Measurements from ENCODE around the gene CPA5. TPM values are rescaled to one million over a fixed set of nuclear protein-coding genes. Genes with fewer than 3 reads are reported as not detected.

Gene CPA5
- total RNA-seq, 1 donor from 2014 or later = not detected

DNA sequence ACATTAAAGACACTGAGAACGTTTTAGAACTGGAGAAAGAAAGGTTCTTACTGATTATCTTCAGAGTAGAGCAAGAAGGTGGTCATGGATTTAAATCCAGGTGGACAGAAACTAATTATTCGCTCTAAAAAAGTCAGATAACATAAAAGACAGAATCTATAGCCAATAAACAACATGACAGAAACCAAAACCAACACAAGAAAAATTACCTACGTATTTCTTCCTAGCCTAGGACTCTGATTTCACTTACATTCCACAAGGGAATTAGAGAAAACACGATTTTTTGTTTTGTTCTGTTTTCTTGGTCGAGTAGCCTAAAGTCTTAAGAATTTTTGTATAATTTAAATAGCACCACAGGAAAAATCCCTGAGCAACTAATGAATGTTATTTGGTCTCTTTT lies 50.8 kb downstream of the CPA5 start:
- TF ChIP-seq, protein P1, sequence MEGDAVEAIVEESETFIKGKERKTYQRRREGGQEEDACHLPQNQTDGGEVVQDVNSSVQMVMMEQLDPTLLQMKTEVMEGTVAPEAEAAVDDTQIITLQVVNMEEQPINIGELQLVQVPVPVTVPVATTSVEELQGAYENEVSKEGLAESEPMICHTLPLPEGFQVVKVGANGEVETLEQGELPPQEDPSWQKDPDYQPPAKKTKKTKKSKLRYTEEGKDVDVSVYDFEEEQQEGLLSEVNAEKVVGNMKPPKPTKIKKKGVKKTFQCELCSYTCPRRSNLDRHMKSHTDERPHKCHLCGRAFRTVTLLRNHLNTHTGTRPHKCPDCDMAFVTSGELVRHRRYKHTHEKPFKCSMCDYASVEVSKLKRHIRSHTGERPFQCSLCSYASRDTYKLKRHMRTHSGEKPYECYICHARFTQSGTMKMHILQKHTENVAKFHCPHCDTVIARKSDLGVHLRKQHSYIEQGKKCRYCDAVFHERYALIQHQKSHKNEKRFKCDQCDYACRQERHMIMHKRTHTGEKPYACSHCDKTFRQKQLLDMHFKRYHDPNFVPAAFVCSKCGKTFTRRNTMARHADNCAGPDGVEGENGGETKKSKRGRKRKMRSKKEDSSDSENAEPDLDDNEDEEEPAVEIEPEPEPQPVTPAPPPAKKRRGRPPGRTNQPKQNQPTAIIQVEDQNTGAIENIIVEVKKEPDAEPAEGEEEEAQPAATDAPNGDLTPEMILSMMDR (IDR thresholded peaks at IDR 0.05; ENCODE audit: partially characterized antibody, unreplicated experiment) = no peak
- no peak for DNase-seq
- H3K27ac Mint-ChIP-seq (ENCODE audit: unreplicated experiment) = no peak overlapping the region
- peaks cover 34% of the 10 kb centered on the region for H3K4me1 Mint-ChIP-seq (ENCODE audit: low read depth, unreplicated experiment)
- H3K27me3 Mint-ChIP-seq (ENCODE audit: unreplicated experiment) = peaks cover 6% of the 10 kb centered on the region
- H3K36me3 Mint-ChIP-seq (ENCODE audit: unreplicated experiment) = no peaks in the 10 kb centered on the region
- H3K4me3 Mint-ChIP-seq (ENCODE audit: unreplicated experiment) = no peak overlapping the region
- H3K9me3 Mint-ChIP-seq (ENCODE audit: unreplicated experiment) = peaks cover 1% of the 10 kb centered on the region

DNA sequence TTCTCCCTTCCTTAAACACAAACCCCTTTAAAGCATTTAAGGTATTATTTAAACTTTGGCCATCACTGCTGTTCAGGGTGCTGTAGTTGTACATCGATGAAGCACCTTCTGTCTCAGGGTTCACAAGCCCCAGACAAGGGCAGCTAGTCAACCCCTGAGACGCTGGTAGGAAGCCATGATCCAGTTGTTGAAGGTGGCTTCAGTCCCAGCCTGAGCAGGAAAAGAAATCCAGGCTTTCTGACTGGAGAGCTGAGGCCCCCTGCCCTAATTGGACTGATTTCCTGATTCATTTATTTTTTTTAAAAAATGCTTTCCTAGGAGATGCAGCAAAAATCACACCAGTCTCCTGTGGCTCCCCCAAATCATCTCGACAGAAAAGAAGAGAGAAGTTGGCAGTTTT lies 51.5 kb downstream of the CPA5 start:
- no peak overlapping the region for H3K27ac Mint-ChIP-seq (ENCODE audit: unreplicated experiment)
- H3K36me3 Mint-ChIP-seq (ENCODE audit: unreplicated experiment) = no peaks in the 10 kb centered on the region
- peaks cover 1% of the 10 kb centered on the region for H3K9me3 Mint-ChIP-seq (ENCODE audit: unreplicated experiment)
- H3K27me3 Mint-ChIP-seq (ENCODE audit: unreplicated experiment) = peaks cover 6% of the 10 kb centered on the region
- TF ChIP-seq, protein P1 (IDR thresholded peaks at IDR 0.05; ENCODE audit: partially characterized antibody, unreplicated experiment) = no peak
- DNase-seq = no peak
- no peak overlapping the region for H3K4me3 Mint-ChIP-seq (ENCODE audit: unreplicated experiment)
- H3K4me1 Mint-ChIP-seq (ENCODE audit: low read depth, unreplicated experiment) = peaks cover 34% of the 10 kb centered on the region

DNA sequence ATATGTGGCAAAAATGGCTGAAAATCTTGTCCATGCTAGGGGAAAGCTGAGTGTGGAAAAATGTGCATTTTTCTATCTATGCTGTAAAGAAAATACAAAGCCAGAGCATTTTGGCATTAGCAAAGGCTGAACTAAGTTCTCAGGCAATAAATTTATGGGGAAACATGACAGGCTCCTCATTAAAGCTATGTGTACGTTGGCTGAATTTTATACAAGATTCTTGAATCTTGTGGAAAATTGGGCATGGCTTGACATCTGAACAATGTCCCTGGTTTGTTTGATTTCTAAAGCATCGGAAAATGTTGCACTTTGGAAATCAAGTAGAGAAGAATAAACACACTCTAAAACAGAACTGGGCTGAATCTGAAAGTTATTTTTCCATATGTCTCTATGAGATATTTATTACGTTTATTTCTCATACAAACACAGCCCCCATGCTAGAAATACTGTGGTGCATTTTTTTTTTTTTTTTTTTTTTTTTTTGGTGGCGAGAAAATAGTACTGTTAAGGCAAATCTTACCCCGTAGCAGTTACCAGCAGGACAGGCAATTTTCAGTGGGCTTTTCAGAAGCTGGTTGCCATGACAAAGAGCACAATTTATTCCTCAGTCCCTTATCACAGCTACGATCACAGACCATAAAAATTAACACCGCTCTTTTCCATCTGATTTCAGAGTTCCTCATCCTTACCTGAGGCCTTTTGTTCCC lies 52.6 kb downstream of the CPA5 start:
- H3K27me3 Mint-ChIP-seq (ENCODE audit: unreplicated experiment) = peaks cover 6% of the 10 kb centered on the region
- no peak overlapping the region for H3K4me3 Mint-ChIP-seq (ENCODE audit: unreplicated experiment)
- TF ChIP-seq, protein P1 (IDR thresholded peaks at IDR 0.05; ENCODE audit: partially characterized antibody, unreplicated experiment) = no peak
- peaks cover 30% of the 10 kb centered on the region for H3K4me1 Mint-ChIP-seq (ENCODE audit: low read depth, unreplicated experiment)
- DNase-seq = no peak
- H3K9me3 Mint-ChIP-seq (ENCODE audit: unreplicated experiment) = peaks cover 1% of the 10 kb centered on the region
- H3K36me3 Mint-ChIP-seq (ENCODE audit: unreplicated experiment) = no peaks in the 10 kb centered on the region
- H3K27ac Mint-ChIP-seq (ENCODE audit: unreplicated experiment) = no peak overlapping the region

DNA sequence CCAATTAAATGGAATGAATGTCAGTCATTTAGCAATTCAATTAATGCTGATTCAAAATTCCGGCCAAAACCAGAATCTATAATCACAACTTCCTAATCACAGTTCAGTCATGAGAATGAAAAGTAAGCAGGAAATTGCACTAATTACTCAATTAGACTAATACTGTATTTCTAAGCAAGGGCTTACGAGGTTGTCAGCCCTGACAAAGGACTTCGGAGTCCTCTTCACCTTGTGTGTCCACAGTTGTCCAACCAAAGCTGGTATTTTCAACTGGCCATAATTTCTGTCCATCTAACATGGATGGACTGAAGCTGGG lies 53.1 kb downstream of the CPA5 start:
- H3K4me1 Mint-ChIP-seq (ENCODE audit: low read depth, unreplicated experiment) = peaks cover 24% of the 10 kb centered on the region
- no peaks in the 10 kb centered on the region for H3K36me3 Mint-ChIP-seq (ENCODE audit: unreplicated experiment)
- no peak for DNase-seq
- no peak overlapping the region for H3K4me3 Mint-ChIP-seq (ENCODE audit: unreplicated experiment)
- no peaks in the 10 kb centered on the region for H3K9me3 Mint-ChIP-seq (ENCODE audit: unreplicated experiment)
- TF ChIP-seq, protein P1 (IDR thresholded peaks at IDR 0.05; ENCODE audit: partially characterized antibody, unreplicated experiment) = no peak
- peaks cover 6% of the 10 kb centered on the region for H3K27me3 Mint-ChIP-seq (ENCODE audit: unreplicated experiment)
- no peak overlapping the region for H3K27ac Mint-ChIP-seq (ENCODE audit: unreplicated experiment)

DNA sequence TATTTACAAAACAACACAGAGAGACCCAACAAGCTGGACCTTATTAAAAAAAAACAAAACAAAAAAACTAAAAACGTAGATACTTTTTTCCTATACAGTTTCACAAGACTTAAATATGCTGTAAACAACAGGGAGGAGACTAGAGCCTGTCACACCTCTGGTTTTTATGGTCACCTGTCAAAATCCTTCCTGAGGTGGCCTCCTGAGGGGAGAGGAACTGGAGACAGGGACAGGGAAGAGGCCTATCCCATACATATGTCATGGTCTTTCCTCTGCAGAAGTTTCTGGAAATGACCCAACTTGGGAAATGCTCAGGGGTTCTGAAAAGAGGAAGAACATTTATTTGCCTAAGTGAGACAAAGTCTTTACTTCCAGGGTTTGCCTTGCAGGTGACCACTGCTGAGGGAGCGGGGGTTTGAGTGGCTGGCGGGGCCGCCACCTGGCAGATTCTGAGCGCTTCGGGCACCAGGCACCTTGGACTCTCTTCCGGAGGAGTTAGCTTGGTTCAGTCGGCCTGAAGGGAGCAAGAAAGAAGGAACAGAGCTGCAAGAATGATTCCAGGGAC lies 54.0 kb downstream of the CPA5 start:
- TF ChIP-seq, protein P1 (IDR thresholded peaks at IDR 0.05; ENCODE audit: partially characterized antibody, unreplicated experiment) = no peak
- no peak overlapping the region for H3K4me3 Mint-ChIP-seq (ENCODE audit: unreplicated experiment)
- peaks cover 16% of the 10 kb centered on the region for H3K4me1 Mint-ChIP-seq (ENCODE audit: low read depth, unreplicated experiment)
- H3K27ac Mint-ChIP-seq (ENCODE audit: unreplicated experiment) = no peak overlapping the region
- peaks cover 5% of the 10 kb centered on the region for H3K27me3 Mint-ChIP-seq (ENCODE audit: unreplicated experiment)
- H3K9me3 Mint-ChIP-seq (ENCODE audit: unreplicated experiment) = no peaks in the 10 kb centered on the region
- no peaks in the 10 kb centered on the region for H3K36me3 Mint-ChIP-seq (ENCODE audit: unreplicated experiment)
- DNase-seq = no peak
